T-helper 1 cell (primary cell): ENCODE data around the gene SPRYD7.
"Not testable (repeated sequence)": the region's sequence is repeated elsewhere in the genome, so short reads cannot be mapped to it uniquely, and the experiment has no call there.

ENCODE experiments used
- DNase-seq, 5 donors: peaks; one replicate each; pipeline ENCODE4 v3.0.0-alpha.2; 2012 to 2020

Gene SPRYD7

DNA sequence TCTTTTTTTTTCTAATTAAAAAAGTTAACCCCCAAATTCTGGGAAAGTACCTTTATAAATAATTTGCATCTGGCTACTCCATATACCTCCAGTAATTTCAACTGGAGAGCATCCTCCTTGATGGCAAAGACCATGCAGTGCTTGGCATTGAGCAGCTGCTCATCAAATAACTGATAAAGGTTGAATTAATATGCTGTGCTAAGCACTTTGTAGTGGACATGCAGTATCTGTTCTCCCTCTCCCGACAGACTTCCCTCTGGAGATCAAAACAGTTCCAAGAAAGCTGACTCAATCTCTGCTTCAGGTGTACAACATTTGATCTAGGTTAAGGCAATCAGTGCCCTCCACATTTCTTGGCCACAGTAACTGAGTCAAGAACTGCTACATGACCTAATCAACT is 3.3 kb downstream of the SPRYD7 start:
- no peak for DNase-seq

- DNase-seq, result no peak
These were observed 4.1 kb downstream of the SPRYD7 start for GRCh38 chr13:49932066-49932465.

DNA sequence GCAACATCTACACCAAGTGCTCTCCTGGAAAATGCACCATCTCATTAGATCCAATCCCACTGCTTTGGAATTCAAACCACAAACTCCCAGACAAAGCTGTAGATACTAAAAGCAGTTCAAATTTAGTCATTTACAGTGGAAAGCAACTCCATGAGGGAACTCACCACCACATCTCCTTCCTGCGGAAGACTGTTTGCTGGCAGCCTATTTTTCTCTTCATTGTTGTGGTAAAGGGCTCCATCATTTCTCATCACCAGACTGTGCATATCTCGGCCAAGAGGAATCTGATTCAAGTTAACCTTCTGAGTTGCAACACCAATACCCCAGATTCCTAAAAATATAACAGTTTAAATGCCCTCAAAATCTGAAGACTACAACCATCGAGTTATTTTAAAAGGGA is 8.4 kb downstream of the SPRYD7 start:
- no peak for DNase-seq

DNA sequence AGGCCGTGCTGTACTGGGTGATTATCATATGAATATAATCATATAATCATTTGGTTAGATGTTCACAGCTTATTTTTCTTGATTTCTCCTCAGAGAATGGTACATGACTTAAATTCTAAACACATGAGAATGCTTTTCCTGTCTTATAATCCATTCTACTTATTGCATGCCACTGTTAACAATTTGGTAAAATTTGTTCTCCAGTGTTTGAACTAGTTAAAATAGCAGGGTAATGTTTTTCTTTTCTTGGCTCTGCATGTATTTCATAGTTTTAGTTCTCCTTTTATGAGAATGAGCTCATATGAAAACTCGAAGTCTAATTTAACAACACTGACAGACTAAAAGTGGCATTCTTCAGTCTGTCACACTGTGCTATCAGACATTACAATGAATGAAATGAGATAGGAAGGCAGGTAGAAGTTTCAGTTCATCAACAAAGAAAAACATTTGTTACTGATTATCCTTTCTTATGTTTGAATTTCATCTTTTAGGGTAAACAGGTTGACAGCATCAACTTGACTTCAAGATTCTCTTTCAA is 10.2 kb downstream of the SPRYD7 start:
- DNase-seq, result no peak

DNA sequence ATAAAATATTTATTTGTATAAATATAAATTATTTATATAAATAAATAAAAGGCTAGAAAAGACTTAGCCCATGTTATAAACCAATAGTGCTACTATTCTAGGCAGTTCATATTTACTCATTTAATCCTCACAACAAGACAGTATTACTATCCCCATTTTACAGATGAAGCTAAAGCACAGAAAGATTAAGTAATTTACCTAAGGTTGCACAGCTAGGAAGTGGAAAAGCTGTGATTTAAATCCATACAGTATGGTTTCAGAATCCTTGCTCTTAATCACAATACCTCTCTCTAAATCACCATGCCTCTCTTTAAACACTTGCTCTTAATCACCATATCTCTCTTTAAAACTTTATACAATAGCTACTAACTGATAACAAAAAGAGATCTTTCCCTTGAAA is 13.8 kb downstream of the SPRYD7 start:
- DNase-seq, result no peak

DNA sequence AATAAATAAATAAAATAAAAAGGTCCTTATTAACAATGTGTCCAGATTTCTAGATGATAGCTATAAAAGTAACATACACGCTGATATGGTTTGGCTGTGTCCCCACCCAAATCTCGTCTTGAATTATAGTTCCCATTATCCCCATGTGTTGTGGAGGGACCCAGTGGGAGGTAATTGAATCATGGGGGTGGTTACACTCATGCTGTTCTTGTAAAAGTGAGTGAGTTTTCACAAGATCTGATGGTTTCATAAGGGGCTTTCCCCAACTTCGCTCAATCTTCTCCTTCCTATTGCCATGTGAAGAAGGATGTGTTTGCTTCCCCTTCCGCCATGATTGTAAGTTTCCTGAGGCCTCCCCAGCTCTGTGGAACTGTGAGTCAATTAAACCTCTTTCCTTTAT is 15.2 kb downstream of the SPRYD7 start:
- DNase-seq, result not testable (repeated sequence)

DNA sequence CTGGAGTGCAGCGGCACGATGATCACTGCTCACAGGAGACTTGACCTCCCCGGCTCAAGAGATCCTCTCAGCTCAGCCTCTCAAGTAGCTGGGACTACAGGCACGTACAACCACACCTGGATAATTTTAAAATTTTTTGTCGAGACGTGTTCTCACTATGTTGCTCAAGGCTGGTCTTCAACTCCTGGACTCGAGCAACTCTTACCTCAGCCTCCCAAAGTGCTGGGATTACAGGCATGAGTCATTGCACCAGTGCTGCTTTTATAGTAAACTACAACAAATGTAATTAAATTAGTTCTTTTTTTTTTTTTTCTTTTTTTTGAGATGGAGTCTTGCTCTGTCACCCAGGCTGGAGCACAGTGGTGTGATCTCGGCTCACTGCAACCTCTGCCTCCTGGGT is 18.0 kb downstream of the SPRYD7 start:
- not testable (repeated sequence) for DNase-seq

- no peak for DNase-seq
These were observed 21.2 kb downstream of the SPRYD7 start for GRCh38 chr13:49914947-49915346.

GRCh38 chr13:49908637-49909036 is 27.5 kb downstream of the SPRYD7 start:
- DNase-seq, result no peak

DNA sequence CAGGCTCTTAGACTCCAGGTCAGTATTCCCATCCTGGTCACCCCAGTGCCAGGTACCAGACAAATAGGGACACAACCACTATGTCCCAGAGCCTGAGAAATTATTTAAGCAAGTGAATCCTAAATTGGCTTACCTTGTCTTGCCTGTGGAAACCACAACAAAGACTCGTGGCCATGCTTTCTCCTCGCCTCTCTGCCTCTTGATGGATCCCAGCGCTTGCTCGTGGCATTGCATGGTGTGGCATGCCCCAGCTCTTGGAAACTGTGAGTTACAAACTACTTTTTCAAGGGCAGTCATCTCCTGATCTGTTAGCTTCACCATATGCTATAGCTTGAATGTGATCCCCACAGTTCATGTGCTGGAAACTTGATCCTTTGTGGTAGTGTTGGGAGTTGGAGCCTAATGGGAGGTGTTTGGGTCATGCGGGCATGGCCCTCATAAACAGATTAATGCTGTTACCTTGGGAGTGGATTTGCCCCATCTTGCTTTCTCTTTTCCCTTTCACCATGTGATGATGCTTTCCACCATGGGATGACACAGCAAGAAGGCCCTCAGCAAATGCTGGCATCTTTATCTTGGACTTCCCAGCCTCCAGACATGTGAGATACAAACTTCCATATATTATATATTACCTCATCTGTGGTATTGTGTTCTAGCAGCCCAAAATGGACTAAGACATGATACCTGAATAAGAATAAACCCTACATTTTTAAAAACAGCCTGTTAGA is 31.2 kb downstream of the SPRYD7 start:
- DNase-seq, result no peak

- no peak for DNase-seq
These were observed 37.3 kb downstream of the SPRYD7 start for GRCh38 chr13:49898792-49899191.

DNA sequence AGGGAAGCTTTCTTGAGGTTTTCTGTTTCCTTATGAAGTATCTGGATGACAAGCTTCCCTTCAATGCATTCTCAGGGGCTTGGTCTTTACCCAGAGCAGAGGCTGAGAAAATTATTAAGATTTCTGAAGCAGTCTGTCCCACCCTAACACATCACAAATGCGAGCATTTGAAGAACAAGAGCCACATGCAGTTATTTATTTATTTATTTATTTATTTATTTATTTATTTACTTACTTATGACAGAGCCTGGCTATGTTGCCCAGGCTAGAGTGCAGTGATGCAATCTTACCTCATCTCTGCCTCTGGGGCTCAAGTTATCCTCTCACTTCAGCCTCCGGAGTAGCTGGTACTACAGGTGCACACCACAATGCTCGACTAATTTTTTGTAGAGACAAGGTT is 38.4 kb downstream of the SPRYD7 start:
- no peak for DNase-seq

DNA sequence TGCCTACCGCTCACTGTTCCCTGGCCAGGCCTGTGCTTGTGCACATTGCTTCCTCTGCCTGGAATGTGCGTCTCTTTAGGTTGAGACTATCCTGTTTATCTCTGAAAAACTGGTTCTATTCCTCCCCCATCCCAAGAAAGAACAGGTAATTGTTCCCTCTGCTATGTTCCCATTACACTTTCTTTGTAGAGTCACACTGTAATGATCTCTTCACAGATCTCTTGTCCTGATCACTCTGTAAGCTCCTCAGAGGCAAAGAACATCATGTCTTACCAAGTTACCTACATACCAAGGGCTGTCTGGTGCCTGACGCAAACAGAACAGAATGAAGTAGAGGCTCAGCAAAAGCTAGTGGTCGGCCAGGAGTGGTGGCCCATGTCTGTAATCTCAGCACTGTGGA is 40.3 kb downstream of the SPRYD7 start:
- no peak for DNase-seq

- DNase-seq, result no peak
These were observed 42.5 kb downstream of the SPRYD7 start for GRCh38 chr13:49893591-49893990.

GRCh38 chr13:49890376-49890775 is 45.8 kb downstream of the SPRYD7 start:
- no peak for DNase-seq

- no peak for DNase-seq
These were observed 57.5 kb downstream of the SPRYD7 start for GRCh38 chr13:49878682-49879081.

- DNase-seq, result no peak
These were observed 58.4 kb downstream of the SPRYD7 start for GRCh38 chr13:49877629-49878218.

- DNase-seq, result no peak
These were observed 61.7 kb downstream of the SPRYD7 start for GRCh38 chr13:49874430-49874829.

DNA sequence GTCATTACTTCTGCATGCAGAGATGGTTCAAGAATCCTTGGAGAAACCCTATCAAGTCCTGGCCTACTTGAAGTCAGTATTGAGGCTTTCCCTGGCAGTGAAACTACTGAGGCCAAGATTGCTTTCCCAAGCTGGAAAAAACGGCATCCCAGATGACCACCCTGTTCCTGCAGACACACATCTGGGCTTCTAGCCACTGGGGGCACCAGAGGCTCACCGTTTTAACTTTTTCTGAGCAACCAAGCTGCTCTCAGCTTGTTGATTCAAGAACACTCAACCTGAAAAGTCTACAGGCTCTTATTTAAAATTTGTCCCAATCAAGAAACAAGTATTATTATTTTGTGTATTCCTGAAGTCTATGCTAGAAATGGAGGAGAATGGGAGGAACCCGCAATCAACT is 66.6 kb downstream of the SPRYD7 start:
- DNase-seq, result no peak

DNA sequence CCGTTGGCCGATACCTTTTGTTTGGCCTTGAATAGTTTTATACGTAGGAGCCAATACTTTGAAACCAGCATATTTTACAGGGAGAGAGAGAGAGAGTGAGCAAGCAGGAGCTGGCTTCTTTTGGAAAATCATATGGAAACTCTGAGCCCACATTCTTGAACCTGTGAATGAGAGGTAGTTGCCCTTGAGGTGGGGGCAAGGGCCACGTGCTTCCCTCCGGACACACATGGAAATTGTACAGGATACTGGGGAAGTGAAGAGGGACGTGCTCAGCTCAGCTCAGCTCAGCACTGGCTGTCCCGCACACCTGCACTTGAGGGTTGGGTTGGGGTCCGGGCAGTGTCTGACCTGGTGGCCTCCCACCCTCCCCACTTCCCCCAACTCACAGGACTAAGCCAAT is 68.3 kb downstream of the SPRYD7 start:
- no peak for DNase-seq

DNA sequence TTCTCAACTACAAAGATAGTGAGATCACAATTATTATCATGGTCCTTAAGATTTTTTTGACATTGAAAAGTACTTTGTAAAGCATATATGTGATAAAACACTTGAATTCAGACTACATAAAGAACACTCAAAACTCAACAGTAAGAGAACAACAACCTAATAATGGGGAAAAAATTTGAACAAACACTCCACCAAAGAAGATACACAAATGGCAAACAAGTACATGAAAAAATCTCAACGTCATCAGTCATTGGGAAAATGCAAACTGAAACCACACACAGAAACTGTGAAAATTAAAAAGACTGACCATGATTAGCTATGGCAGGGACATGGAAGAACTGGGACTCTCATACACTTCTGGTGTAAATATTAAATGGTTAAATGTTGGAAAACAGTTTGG is 70.9 kb downstream of the SPRYD7 start:
- DNase-seq, result no peak

GRCh38 chr13:49864509-49864908 is 71.6 kb downstream of the SPRYD7 start:
- no peak for DNase-seq
